ENCODE results near the gene UBE2J1. TPM values are rescaled to one million over a fixed set of nuclear protein-coding genes. Genes with fewer than 3 reads are reported as not detected.

The UBE2J1 gene
- polyA plus RNA-seq, 1 of the 3 experiments (the other 2 are of a cell fraction) = 11.3 TPM

DNA sequence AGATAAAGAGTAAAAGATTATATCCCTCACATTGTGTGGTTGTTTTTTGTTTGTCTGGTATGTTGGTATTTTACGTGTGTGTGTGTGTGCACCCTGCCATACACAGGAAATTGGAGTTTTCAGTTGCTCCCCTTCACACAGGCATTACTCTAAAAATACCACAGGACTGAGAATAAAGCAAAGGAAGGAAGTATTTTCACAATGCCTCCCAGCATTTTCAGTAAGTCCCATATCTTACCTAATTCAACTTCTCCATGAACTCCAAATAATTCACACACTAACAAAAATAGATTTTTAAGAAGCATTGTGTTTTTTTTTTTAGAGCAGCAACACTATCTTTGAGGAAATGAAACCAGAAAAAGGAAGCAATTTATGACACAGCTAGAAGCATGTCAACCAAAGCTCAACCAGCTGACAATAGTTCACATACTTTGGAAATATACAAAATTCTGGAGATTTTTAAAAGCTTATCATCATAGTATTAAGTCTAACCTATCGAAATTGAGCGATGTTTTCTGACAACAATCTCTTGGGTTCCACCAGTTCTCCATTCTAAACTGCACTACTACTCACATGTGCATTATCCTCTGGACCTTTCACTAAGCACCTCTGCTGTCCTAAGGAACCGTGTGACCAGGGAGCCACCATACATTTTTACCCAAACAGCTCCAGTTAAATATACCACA lies 2.1 kb downstream of the UBE2J1 start:
- no peak overlapping the region for H2AFZ ChIP-seq (ENCODE audit: low read depth)
- H3K4me1 ChIP-seq (ENCODE audit: control insufficient read depth in 1 of 2, insufficient read depth in 2 of 2, low read depth in 1 of 2, low read length in 1 of 2) = peaks cover 19 to 26% of the 10 kb centered on the region in 2 experiments
- H3K36me3 ChIP-seq (replicated peaks in 1 of 2; ENCODE audit: control insufficient read depth in 1 of 2, insufficient read depth in 2 of 2, low read length in 1 of 2) = no peaks in the 10 kb centered on the region
- peaks cover 51% of the 10 kb centered on the region for H4K20me1 ChIP-seq (ENCODE audit: insufficient read depth)
- H3K4me2 ChIP-seq = peak overlapping the region; percentile 77
- ChIA-PET POLR2A (no interaction called here), CTCF (interaction anchor here (0.7 to 4.5 kb wide), 5 partner anchors 17 to 368 kb away, joined by 3 to 34 read pairs (median 4); no protein-coding TSS in a partner anchor)
- no peaks in the 10 kb centered on the region for H3K9me2 ChIP-seq
- no peak for TF ChIP-seq TAF1 (IDR thresholded peaks at IDR 0.05; ENCODE audit: borderline replicate concordance, low read depth, low read length)
- TF ChIP-seq JUND (IDR thresholded peaks at IDR 0.05) = no peak
- TF ChIP-seq GATA2 (CRISPR knock-in tag; IDR thresholded peaks at IDR 0.05) = no peak
- TF ChIP-seq YY1 (IDR thresholded peaks at IDR 0.05; ENCODE audit: low read depth) = no peak
- no peak for TF ChIP-seq RXRA (IDR thresholded peaks at IDR 0.05; ENCODE audit: borderline replicate concordance, low read depth)
- TF ChIP-seq CHD2 (IDR thresholded peaks at IDR 0.05; ENCODE audit: low read length, partially characterized antibody) = no peak
- TF ChIP-seq NRF1 (IDR thresholded peaks at IDR 0.05; ENCODE audit: low read depth, low read length) = no peak
- TF ChIP-seq TCF12 (IDR thresholded peaks at IDR 0.05) = no peak
- TF ChIP-seq FOXJ3 (CRISPR knock-in tag; IDR thresholded peaks at IDR 0.05) = no peak
- no peak for TF ChIP-seq FOXM1 (IDR thresholded peaks at IDR 0.05; ENCODE audit: low read depth)
- TF ChIP-seq POLR2AphosphoS5 (IDR thresholded peaks at IDR 0.05; ENCODE audit: low read depth, low read length) = no peak
- TF ChIP-seq RAD21 (IDR thresholded peaks at IDR 0.05; ENCODE audit: low read length) = no peak
- TF ChIP-seq, protein P1, sequence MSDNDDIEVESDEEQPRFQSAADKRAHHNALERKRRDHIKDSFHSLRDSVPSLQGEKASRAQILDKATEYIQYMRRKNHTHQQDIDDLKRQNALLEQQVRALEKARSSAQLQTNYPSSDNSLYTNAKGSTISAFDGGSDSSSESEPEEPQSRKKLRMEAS (IDR thresholded peaks at IDR 0.05; ENCODE audit: low read depth) = no peak
- TF ChIP-seq, protein P2, sequence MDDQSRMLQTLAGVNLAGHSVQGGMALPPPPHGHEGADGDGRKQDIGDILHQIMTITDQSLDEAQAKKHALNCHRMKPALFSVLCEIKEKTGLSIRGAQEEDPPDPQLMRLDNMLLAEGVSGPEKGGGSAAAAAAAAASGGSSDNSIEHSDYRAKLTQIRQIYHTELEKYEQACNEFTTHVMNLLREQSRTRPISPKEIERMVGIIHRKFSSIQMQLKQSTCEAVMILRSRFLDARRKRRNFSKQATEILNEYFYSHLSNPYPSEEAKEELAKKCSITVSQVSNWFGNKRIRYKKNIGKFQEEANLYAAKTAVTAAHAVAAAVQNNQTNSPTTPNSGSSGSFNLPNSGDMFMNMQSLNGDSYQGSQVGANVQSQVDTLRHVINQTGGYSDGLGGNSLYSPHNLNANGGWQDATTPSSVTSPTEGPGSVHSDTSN (IDR thresholded peaks at IDR 0.05) = no peak
- TF ChIP-seq RFX5 (IDR thresholded peaks at IDR 0.05; ENCODE audit: low read length) = no peak
- TF ChIP-seq, protein P3, sequence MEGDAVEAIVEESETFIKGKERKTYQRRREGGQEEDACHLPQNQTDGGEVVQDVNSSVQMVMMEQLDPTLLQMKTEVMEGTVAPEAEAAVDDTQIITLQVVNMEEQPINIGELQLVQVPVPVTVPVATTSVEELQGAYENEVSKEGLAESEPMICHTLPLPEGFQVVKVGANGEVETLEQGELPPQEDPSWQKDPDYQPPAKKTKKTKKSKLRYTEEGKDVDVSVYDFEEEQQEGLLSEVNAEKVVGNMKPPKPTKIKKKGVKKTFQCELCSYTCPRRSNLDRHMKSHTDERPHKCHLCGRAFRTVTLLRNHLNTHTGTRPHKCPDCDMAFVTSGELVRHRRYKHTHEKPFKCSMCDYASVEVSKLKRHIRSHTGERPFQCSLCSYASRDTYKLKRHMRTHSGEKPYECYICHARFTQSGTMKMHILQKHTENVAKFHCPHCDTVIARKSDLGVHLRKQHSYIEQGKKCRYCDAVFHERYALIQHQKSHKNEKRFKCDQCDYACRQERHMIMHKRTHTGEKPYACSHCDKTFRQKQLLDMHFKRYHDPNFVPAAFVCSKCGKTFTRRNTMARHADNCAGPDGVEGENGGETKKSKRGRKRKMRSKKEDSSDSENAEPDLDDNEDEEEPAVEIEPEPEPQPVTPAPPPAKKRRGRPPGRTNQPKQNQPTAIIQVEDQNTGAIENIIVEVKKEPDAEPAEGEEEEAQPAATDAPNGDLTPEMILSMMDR (IDR thresholded peaks at IDR 0.05) = no peak
- TF ChIP-seq GABPA (IDR thresholded peaks at IDR 0.05; ENCODE audit: low read depth) = no peak
- H3K4me3 ChIP-seq (ENCODE audit: low read depth in 2 of 2, low read length in 1 of 2) = peak overlapping the region; percentile 8 to 89; a peak in 2 of 4 replicates
- no peak for DNase-seq
- H3K79me2 ChIP-seq (ENCODE audit: insufficient read depth) = peaks cover 76% of the 10 kb centered on the region
- H3K9ac ChIP-seq = 0 out of 2 replicates have a peak overlapping the region, but pooled peaks have one; percentile 1
- H3K9me3 ChIP-seq = no peaks in the 10 kb centered on the region
- WGBS (ENCODE audit: low lambda C conversion rate) = 77% methylated on average over 4 of the region's 4 CpGs
- H3F3A ChIP-seq (replicated peaks; ENCODE audit: insufficient read depth) = peaks cover 7% of the 10 kb centered on the region
- H3K27me3 ChIP-seq (ENCODE audit: insufficient read depth) = no peaks in the 10 kb centered on the region
- peak overlapping the region in 1 of 2 experiments; percentile 22; a peak in 2 of 4 replicates for H3K27ac ChIP-seq (ENCODE audit: low read depth in 2 of 2, low read length in 1 of 2)
